Mesenchymal stem cell (in vitro differentiated cells and primary cell): ENCODE measurements around the gene HPS1. TPM values are rescaled to one million over a fixed set of nuclear protein-coding genes. Genes with fewer than 3 reads are reported as not detected.
A peak's percentile ranks its signal among the peaks of the same experiment; 100 is the strongest.

Experiments used
- DNase-seq: peaks from one replicate; pipeline ENCODE4 v3.0.0-alpha.2; 2013
- H2AFZ ChIP-seq: one replicate; pipeline ENCODE4 v1.6.1; 2013; ENCODE audit warnings: low read depth, mild to moderate bottlenecking, control low read depth, inconsistent platforms, low read length, moderate library complexity
- H2AK5ac ChIP-seq: 2 replicates; pipeline ENCODE4 v1.6.1; 2013; ENCODE audit warnings: low read length, moderate library complexity, mild to moderate bottlenecking, inconsistent platforms; ENCODE audit not compliant: severe bottlenecking
- H2BK120ac ChIP-seq: one replicate; pipeline ENCODE4 v1.6.1; 2013; ENCODE audit warnings: low read depth, mild to moderate bottlenecking, inconsistent platforms, low read length, moderate library complexity
- H2BK12ac ChIP-seq, 2 experiments: one replicate each; pipeline ENCODE4 v1.6.1; 2013; ENCODE audit warnings: inconsistent platforms in 2 of 2, low read length in 2 of 2, mild to moderate bottlenecking in 2 of 2, moderate library complexity in 2 of 2, control low read depth in 1 of 2
- H2BK15ac ChIP-seq: one replicate; pipeline ENCODE4 v1.6.1; 2013; ENCODE audit warnings: mild to moderate bottlenecking, low read depth, inconsistent platforms; ENCODE audit not compliant: poor library complexity, severe bottlenecking
- H2BK5ac ChIP-seq: 2 replicates; pipeline ENCODE4 v1.6.1; 2013; ENCODE audit warnings: low read depth, mild to moderate bottlenecking, low read length, control low read depth, inconsistent platforms; ENCODE audit not compliant: poor library complexity, severe bottlenecking
- H3K14ac ChIP-seq, 2 experiments: one replicate each; pipeline ENCODE4 v1.6.1; 2013; ENCODE audit warnings: inconsistent platforms in 2 of 2, low read length in 2 of 2, control low read depth in 1 of 2, mild to moderate bottlenecking in 1 of 2, moderate library complexity in 1 of 2
- H3K18ac ChIP-seq, 2 experiments: one replicate each; pipeline ENCODE4 v1.6.1; 2013; ENCODE audit warnings: inconsistent platforms in 2 of 2, low read length in 2 of 2, control low read depth in 1 of 2, low read depth in 1 of 2, mild to moderate bottlenecking in 1 of 2
- H3K23ac ChIP-seq, 2 experiments: one replicate each; pipeline ENCODE4 v1.6.1; 2013; ENCODE audit warnings: inconsistent platforms in 2 of 2, low read length in 2 of 2, mild to moderate bottlenecking in 2 of 2, moderate library complexity in 2 of 2, control low read depth in 1 of 2
- H3K27ac ChIP-seq: 2 replicates; pipeline ENCODE4 v1.5.1; 2013; ENCODE audit warnings: mild to moderate bottlenecking, moderate library complexity, low read length, control low read depth, inconsistent platforms; ENCODE audit not compliant: poor library complexity, severe bottlenecking
- H3K27me3 ChIP-seq, 2 experiments: 2 replicates each; pipeline versions ENCODE4 v1.6.1 to v1.7.0; 2013; ENCODE audit warnings: low read length in 2 of 2, mild to moderate bottlenecking in 2 of 2, moderate library complexity in 2 of 2, control low read depth in 1 of 2, inconsistent platforms in 1 of 2; ENCODE audit not compliant: control insufficient read depth in 1 of 2, insufficient read depth in 1 of 2
- H3K36me3 ChIP-seq, 2 experiments: 2 replicates each; pipeline versions ENCODE4 v1.6.1 to v1.7.0; 2013; ENCODE audit warnings: low read length in 2 of 2, control low read depth in 1 of 2, inconsistent platforms in 1 of 2, low read depth in 1 of 2, mild to moderate bottlenecking in 1 of 2; ENCODE audit not compliant: insufficient read depth in 2 of 2, control insufficient read depth in 1 of 2
- H3K4ac ChIP-seq, 2 experiments: one replicate each; pipeline ENCODE4 v1.6.1; 2013; ENCODE audit warnings: inconsistent platforms in 2 of 2, low read length in 2 of 2, mild to moderate bottlenecking in 2 of 2, moderate library complexity in 2 of 2, control low read depth in 1 of 2, low read depth in 1 of 2
- H3K4me1 ChIP-seq: 2 replicates; pipeline ENCODE4 v1.6.1; 2013; ENCODE audit warnings: low read depth, low read length, control low read depth; ENCODE audit not compliant: control insufficient read depth, insufficient read depth
- H3K4me2 ChIP-seq: 2 replicates; pipeline ENCODE4 v1.6.1; 2013; ENCODE audit warnings: low read length, mild to moderate bottlenecking, inconsistent platforms; ENCODE audit not compliant: poor library complexity, severe bottlenecking
- H3K4me3 ChIP-seq, 2 experiments: 2 replicates each; pipeline versions ENCODE4 v1.5.1 to v1.7.0; 2013; ENCODE audit warnings: low read length in 2 of 2, mild to moderate bottlenecking in 2 of 2, control low read depth in 1 of 2, low read depth in 1 of 2; ENCODE audit not compliant: insufficient read depth in 1 of 2
- H3K79me1 ChIP-seq: replicated peaks from 2 replicates; pipeline ENCODE4 v1.6.1; 2013; ENCODE audit warnings: mild to moderate bottlenecking, control low read depth, low read length, inconsistent platforms; ENCODE audit not compliant: poor library complexity, severe bottlenecking
- H3K9ac ChIP-seq: 2 replicates; pipeline ENCODE4 v1.7.0; 2013; ENCODE audit warnings: mild to moderate bottlenecking, low read length, moderate library complexity
- H3K9me3 ChIP-seq: 2 replicates; pipeline ENCODE4 v1.7.0; 2013; ENCODE audit warnings: mild to moderate bottlenecking, low read length; ENCODE audit not compliant: control insufficient read depth
- H4K8ac ChIP-seq: one replicate; pipeline ENCODE4 v1.6.1; 2013; ENCODE audit warnings: inconsistent platforms, mild to moderate bottlenecking, low read length, moderate library complexity
- H4K91ac ChIP-seq: one replicate; pipeline ENCODE4 v1.6.1; 2013; ENCODE audit warnings: mild to moderate bottlenecking, low read length, inconsistent platforms
- WGBS: methylation state at CpG from one replicate; pipeline ENCODE4 v1.1.7; 2013; ENCODE audit warnings: mixed read lengths; 5-methylcytosine and 5-hydroxymethylcytosine counted together
- polyA plus RNA-seq, 2 experiments: library from polyadenylated mRNA; stranded (reverse); fragments of 200-250 nt; gene quantifications; one replicate each; pipeline ENCODE4 v1.2.3, GENCODE V29; 2013

The HPS1 gene
- polyA plus RNA-seq (2013, experiment 1 of 2) = 68.1 TPM
- polyA plus RNA-seq (2013, experiment 2 of 2) = 67.1 TPM

GRCh38 chr10:98446661-98447221 is at the start of gene HPS1:
Gene HPS1 (minus strand): TSS chr10:98446935. CDS start chr10:98443240, 3,695 bp downstream.
- Histone ChIP-seq H2BK12ac (peak within 1 kb of the TSS in 1 of 2 experiments; percentile 43), H3K4ac (peak within 1 kb of the TSS; percentile 84 to 93), H2AFZ (peak within 1 kb of the TSS; percentile 79), H2BK120ac (peak within 1 kb of the TSS; percentile 86), H3K36me3 (peaks cover 32 to 40% of the 10 kb centered on the region in 2 experiments), H2BK15ac (peak within 1 kb of the TSS; percentile 80), H3K4me2 (peak within 1 kb of the TSS; percentile 79), H3K27ac (peak within 1 kb of the TSS; percentile 74), H2AK5ac (peak within 1 kb of the TSS; percentile 39), H3K9me3 (no peaks in the 10 kb centered on the region), H3K14ac (peak within 1 kb of the TSS; percentile 67 to 86), H4K91ac (peak within 1 kb of the TSS; percentile 94), H3K27me3 (no peaks in the 10 kb centered on the region), H2BK5ac (peak within 1 kb of the TSS; percentile 53), H4K8ac (peak within 1 kb of the TSS; percentile 100), H3K4me3 (peak within 1 kb of the TSS; percentile 85 to 86), H3K23ac (no peak within 1 kb of the TSS), H3K79me1 (peaks cover 25% of the 10 kb centered on the region), H3K18ac (peak within 1 kb of the TSS; percentile 95 to 97), H3K4me1 (peaks cover 22% of the 10 kb centered on the region), H3K9ac (peak within 1 kb of the TSS; percentile 95)
- peak; percentile 58 for DNase-seq
- WGBS = 2% methylated on average over 39 of the region's 47 CpGs

DNA sequence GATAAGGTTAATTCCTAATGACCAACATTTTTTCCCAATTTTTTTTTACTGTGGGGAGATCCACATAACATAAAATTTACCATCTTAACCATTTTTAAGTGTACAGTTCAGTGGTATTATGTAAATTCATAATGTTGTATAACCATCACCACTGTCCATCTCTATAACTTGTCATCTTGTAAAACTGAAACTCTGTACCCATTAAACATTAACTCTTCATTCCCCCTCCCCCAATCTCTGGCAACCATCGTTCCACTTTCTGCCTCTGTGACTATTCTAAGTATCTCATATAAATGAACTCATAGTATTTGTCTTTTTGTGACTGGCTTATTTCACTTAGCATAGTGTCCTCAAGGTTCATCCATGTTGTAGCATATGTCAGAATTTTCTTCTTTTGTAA is 46.0 kb upstream of the HPS1 start:
- Histone ChIP-seq H3K14ac (no peak overlapping the region), H2BK5ac (no peak overlapping the region), H3K4me1 (no peaks in the 10 kb centered on the region), H3K27me3 (no peaks in the 10 kb centered on the region), H3K4ac (no peak overlapping the region), H3K79me1 (no peaks in the 10 kb centered on the region), H3K27ac (no peak overlapping the region), H4K8ac (no peak overlapping the region), H3K4me3 (no peak overlapping the region), H4K91ac (no peak overlapping the region), H3K9ac (no peak overlapping the region), H2BK15ac (no peak overlapping the region), H3K36me3 (no peaks in the 10 kb centered on the region), H3K9me3 (peaks cover 24% of the 10 kb centered on the region), H3K4me2 (no peak overlapping the region), H3K18ac (no peak overlapping the region), H2BK12ac (no peak overlapping the region), H3K23ac (no peak overlapping the region), H2AFZ (no peak overlapping the region), H2BK120ac (no peak overlapping the region), H2AK5ac (no peak overlapping the region)
- no peak for DNase-seq
- WGBS = no CpG with 5 or more reads among the region's 1 CpG

- H3K23ac ChIP-seq = no peak overlapping the region
- H2BK5ac ChIP-seq = no peak overlapping the region
- H3K36me3 ChIP-seq = no peaks in the 10 kb centered on the region
- H3K14ac ChIP-seq = no peak overlapping the region
- H3K27me3 ChIP-seq = no peaks in the 10 kb centered on the region
- no peak overlapping the region for H2AFZ ChIP-seq
- H3K18ac ChIP-seq = peak overlapping the region in 1 of 2 experiments; percentile 18
- no peak overlapping the region for H2AK5ac ChIP-seq
- no peak for DNase-seq
- no peak overlapping the region for H3K4me2 ChIP-seq
- H4K8ac ChIP-seq = no peak overlapping the region
- 92% methylated on average over 11 of the region's 13 CpGs for WGBS
- no peak overlapping the region for H3K4ac ChIP-seq
- H3K9ac ChIP-seq = peak overlapping the region; percentile 62
- peak overlapping the region; percentile 34 for H4K91ac ChIP-seq
- H2BK15ac ChIP-seq = no peak overlapping the region
- H3K9me3 ChIP-seq = peaks cover 10% of the 10 kb centered on the region
- H2BK12ac ChIP-seq = peak overlapping the region in 1 of 2 experiments; percentile 21
- no peaks in the 10 kb centered on the region for H3K4me1 ChIP-seq
- no peak overlapping the region for H2BK120ac ChIP-seq
- no peak overlapping the region for H3K4me3 ChIP-seq
- no peak overlapping the region for H3K27ac ChIP-seq
- H3K79me1 ChIP-seq = no peaks in the 10 kb centered on the region
These were observed 43.1 kb upstream of the HPS1 start for GRCh38 chr10:98489561-98490481.
